Neural cell (in vitro differentiated cells): ENCODE measurements around the gene PCDHGC3. TPM values are rescaled to one million over a fixed set of nuclear protein-coding genes. Genes with fewer than 3 reads are reported as not detected.

Experiments used
- H2AFZ ChIP-seq: fragments of 200-600, 300-800 bp; sonication (generic), shearing (Covaris generic); 2 replicates; pipeline ENCODE4 v1.6.0; 2014; ENCODE audit warnings: low read depth, mild to moderate bottlenecking, antibody characterized with exemption, low read length, moderate library complexity
- H3F3A ChIP-seq: fragments of 200-600 bp; shearing (Covaris generic); 2 replicates; pipeline ENCODE4 v1.6.1; 2016; ENCODE audit warnings: mild to moderate bottlenecking, moderate library complexity, mixed read lengths, antibody characterized with exemption, low read length; ENCODE audit not compliant: insufficient read depth, poor library complexity, severe bottlenecking
- H3K27ac ChIP-seq: fragments of 200-600, 300-800 bp; sonication (generic), shearing (Covaris generic); 2 replicates; pipeline ENCODE4 v1.5.1; 2014; ENCODE audit warnings: mild to moderate bottlenecking, low read length, moderate library complexity
- H3K27me3 ChIP-seq: fragments of 300-800, 200-600 bp; sonication (generic), shearing (Covaris generic); 2 replicates; pipeline ENCODE4 v1.6.0; 2014; ENCODE audit warnings: mild to moderate bottlenecking, low read depth, low read length, moderate library complexity; ENCODE audit not compliant: insufficient read depth
- H3K36me3 ChIP-seq: fragments of 300-800, 200-600 bp; sonication (generic), shearing (Covaris generic); 2 replicates; pipeline ENCODE4 v1.5.1; 2014; ENCODE audit warnings: mild to moderate bottlenecking, antibody characterized with exemption, low read length, moderate library complexity; ENCODE audit not compliant: insufficient read depth
- H3K4me2 ChIP-seq: fragments of 300-800, 200-600 bp; sonication (generic), shearing (Covaris generic); 2 replicates; pipeline ENCODE4 v1.6.0; 2014; ENCODE audit warnings: mild to moderate bottlenecking, low read length
- H3K4me3 ChIP-seq: fragments of 300-800, 200-600 bp; sonication (generic), shearing (Covaris generic); 2 replicates; pipeline ENCODE4 v1.5.1; 2014; ENCODE audit warnings: mild to moderate bottlenecking, low read length, moderate library complexity
- H3K79me2 ChIP-seq: fragments of 200-600 bp; shearing (Covaris generic); replicated peaks from 2 replicates; pipeline ENCODE4 v1.6.0; 2014; ENCODE audit warnings: mild to moderate bottlenecking, low read length, moderate library complexity; ENCODE audit not compliant: insufficient read depth
- H3K9ac ChIP-seq: fragments of 300-800, 200-600 bp; sonication (generic), shearing (Covaris generic); 2 replicates; pipeline ENCODE4 v1.6.1; 2016; ENCODE audit warnings: mild to moderate bottlenecking, low read length, mixed read lengths
- H3K9me2 ChIP-seq: fragments of 200-600 bp; shearing (Covaris generic); 2 replicates; pipeline ENCODE4 v1.6.1; 2016; ENCODE audit warnings: mild to moderate bottlenecking, low read length, mixed read lengths; ENCODE audit not compliant: insufficient read depth
- H3K9me3 ChIP-seq: fragments of 200-600, 300-800 bp; sonication (generic), shearing (Covaris generic); 2 replicates; pipeline ENCODE4 v1.6.1; 2016; ENCODE audit warnings: mild to moderate bottlenecking, mixed run types, low read length, moderate library complexity, mixed read lengths
- H4K20me1 ChIP-seq: fragments of 200-600 bp; shearing (Covaris generic); 2 replicates; pipeline ENCODE4 v1.6.1; 2016; ENCODE audit warnings: mild to moderate bottlenecking, mixed run types; ENCODE audit not compliant: insufficient read depth
- CTCF ChIP-seq: fragments of 450-650 bp; IDR thresholded peaks from 2 replicates; pipeline ENCODE4 v1.5.1; 2014; ENCODE audit warnings: antibody characterized with exemption, mild to moderate bottlenecking, moderate library complexity; ENCODE audit not compliant: poor library complexity, severe bottlenecking
- EP300 ChIP-seq: fragments of 450-650 bp; conservative IDR thresholded peaks from 2 replicates; pipeline ENCODE4 v1.6.1; 2014; ENCODE audit warnings: antibody characterized with exemption, mild to moderate bottlenecking, moderate library complexity; ENCODE audit not compliant: poor library complexity, severe bottlenecking
- EZH2 ChIP-seq: fragments of 200-600, 300-800 bp; shearing (Covaris generic), sonication (generic); IDR thresholded peaks from 2 replicates; pipeline ENCODE4 v1.6.1; 2014; ENCODE audit warnings: antibody characterized with exemption, low read length, borderline replicate concordance, mild to moderate bottlenecking; ENCODE audit not compliant: insufficient read depth, poor library complexity, severe bottlenecking
- MXI1 ChIP-seq: fragments of 450-650 bp; conservative IDR thresholded peaks from 2 replicates; pipeline ENCODE4 v1.6.1; 2014; ENCODE audit warnings: antibody characterized with exemption, mild to moderate bottlenecking; ENCODE audit not compliant: poor library complexity, severe bottlenecking
- POLR2AphosphoS5 ChIP-seq: IDR thresholded peaks from 2 replicates; pipeline ENCODE4 v1.6.1; 2012
- RAD21 ChIP-seq: fragments of 450-650 bp; conservative IDR thresholded peaks from 2 replicates; pipeline ENCODE4 v1.6.1; 2014; ENCODE audit warnings: antibody characterized with exemption, mild to moderate bottlenecking, moderate library complexity
- REST ChIP-seq: IDR thresholded peaks from 2 replicates; pipeline ENCODE4 v1.6.1; 2012; ENCODE audit warnings: borderline replicate concordance
- SMC3 ChIP-seq: fragments of 450-650 bp; conservative IDR thresholded peaks from 2 replicates; pipeline ENCODE4 v1.6.1; 2014; ENCODE audit warnings: antibody characterized with exemption, mild to moderate bottlenecking, moderate library complexity; ENCODE audit not compliant: poor library complexity
- TAF1 ChIP-seq: IDR thresholded peaks from 2 replicates; pipeline ENCODE4 v1.6.1; 2012; ENCODE audit warnings: low read depth
- polyA plus RNA-seq: library from polyadenylated mRNA; depleted of rRNA; stranded (reverse); fragments of >200 nt; gene quantifications from 2 replicates; pipeline ENCODE4 v1.2.3, GENCODE V29; 2014

The PCDHGC3 gene
- polyA plus RNA-seq, 1 donor from 2014 or later = 2.1 TPM

GRCh38 chr5:141493500-141494422, 18.0 kb downstream of the PCDHGC3 start:
- Histone ChIP-seq H3K9me3 (peaks cover 32% of the 10 kb centered on the region), H4K20me1 (no peaks in the 10 kb centered on the region), H3K4me3 (peak overlapping the region; percentile 58), H3K27ac (peak overlapping the region; percentile 81), H3K79me2 (peaks cover 9% of the 10 kb centered on the region), H3K9ac (peak overlapping the region; percentile 71), H3F3A (no peaks in the 10 kb centered on the region), H3K9me2 (no peaks in the 10 kb centered on the region), H3K36me3 (peaks cover 23% of the 10 kb centered on the region), H3K27me3 (no peaks in the 10 kb centered on the region), H2AFZ (peak overlapping the region; percentile 51), H3K4me2 (peak overlapping the region; percentile 32)
- no peak for TF ChIP-seq POLR2AphosphoS5
- TF ChIP-seq EZH2 = no peak
- no peak for TF ChIP-seq SMC3
- TF ChIP-seq REST = peak; percentile 32

- H3F3A ChIP-seq = no peaks in the 10 kb centered on the region
- H2AFZ ChIP-seq = peak overlapping the region; percentile 51
- peak overlapping the region; percentile 32 for H3K4me2 ChIP-seq
- H3K27ac ChIP-seq = peak overlapping the region; percentile 81
- peaks cover 9% of the 10 kb centered on the region for H3K79me2 ChIP-seq
- no peak for TF ChIP-seq EZH2
- TF ChIP-seq SMC3 = no peak
- no peak for TF ChIP-seq CTCF
- TF ChIP-seq MXI1 = no peak
- peak; percentile 12 for TF ChIP-seq POLR2AphosphoS5
- no peak for TF ChIP-seq EP300
- TF ChIP-seq REST = peak; percentile 9
- no peak for TF ChIP-seq RAD21
- TF ChIP-seq TAF1 = no peak
- H3K36me3 ChIP-seq = peaks cover 23% of the 10 kb centered on the region
- H3K9me3 ChIP-seq = peaks cover 29% of the 10 kb centered on the region
- H3K4me3 ChIP-seq = peak overlapping the region; percentile 58
- no peaks in the 10 kb centered on the region for H4K20me1 ChIP-seq
- no peaks in the 10 kb centered on the region for H3K9me2 ChIP-seq
- H3K9ac ChIP-seq = peak overlapping the region; percentile 71
- H3K27me3 ChIP-seq = no peaks in the 10 kb centered on the region
Measured at GRCh38 chr5:141494761-141495452, 19.1 kb downstream of the PCDHGC3 start.
